Parathyroid adenoma (tissue), 2 donors: ENCODE measurements around the gene PRF1.

ENCODE experiments used
- H2AFZ ChIP-seq: fragments of 300-600 bp; sonication (generic); one replicate; pipeline ENCODE4 v1.7.0; 2017; ENCODE audit warnings: antibody characterized with exemption, mild to moderate bottlenecking
- H3K27ac ChIP-seq: fragments of 300-600 bp; sonication (generic); one replicate; pipeline ENCODE4 v1.7.0; 2017
- H3K27me3 ChIP-seq: fragments of 300-600 bp; sonication (generic); one replicate; pipeline ENCODE4 v1.7.0; 2017; ENCODE audit warnings: low read length; ENCODE audit not compliant: control insufficient read depth, insufficient read depth
- H3K36me3 ChIP-seq: fragments of 300-600 bp; sonication (generic); one replicate; pipeline ENCODE4 v1.7.0; 2017; ENCODE audit warnings: low read length; ENCODE audit not compliant: control insufficient read depth, insufficient read depth
- H3K4me1 ChIP-seq: fragments of 300-600 bp; sonication (generic); one replicate; pipeline ENCODE4 v1.7.0; 2017; ENCODE audit warnings: control low read depth
- H3K4me2 ChIP-seq: fragments of 300-600 bp; sonication (generic); one replicate; pipeline ENCODE4 v1.7.0; 2017; ENCODE audit warnings: low read length
- H3K4me3 ChIP-seq: fragments of 300-600 bp; sonication (generic); one replicate; pipeline ENCODE4 v1.7.0; 2017; ENCODE audit warnings: low read depth, low read length
- H3K79me2 ChIP-seq: fragments of 300-600 bp; sonication (generic); one replicate; pipeline ENCODE4 v1.7.0; 2017; ENCODE audit warnings: control low read depth
- H3K9ac ChIP-seq: fragments of 300-600 bp; sonication (generic); one replicate; pipeline ENCODE4 v1.7.0; 2017; ENCODE audit warnings: mild to moderate bottlenecking
- H3K9me3 ChIP-seq: fragments of 300-600 bp; sonication (generic); one replicate; pipeline ENCODE4 v1.7.0; 2017; ENCODE audit warnings: low read length; ENCODE audit not compliant: control insufficient read depth
- TF ChIP-seq, protein P1 (sequence below): fragments of 300-600 bp; sonication (generic); IDR thresholded peaks from one replicate; pipeline ENCODE4 v1.7.0; 2017; ENCODE audit warnings: antibody characterized with exemption, mild to moderate bottlenecking
- donor health status: primary hyperparathyroidism.

PRF1 gene

DNA sequence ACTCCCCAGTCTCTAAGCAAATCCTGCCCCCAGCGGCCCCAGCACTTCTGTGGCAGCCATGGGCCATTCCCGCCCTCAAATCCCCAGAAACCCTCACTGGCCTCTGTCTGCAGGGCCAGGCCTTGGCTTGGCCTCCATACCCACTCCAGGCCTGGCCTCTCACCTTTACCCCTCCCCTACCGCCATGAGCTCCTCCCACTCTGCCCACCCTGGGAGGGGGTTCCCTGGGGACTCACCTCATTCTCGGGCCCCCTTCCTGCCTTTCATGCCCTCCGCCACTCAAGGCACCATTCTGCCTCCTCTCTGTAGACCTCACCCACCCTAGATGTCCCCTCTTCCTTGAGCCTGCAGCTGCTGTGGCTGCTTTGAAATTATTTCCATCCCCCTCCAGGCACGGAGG, 41.0 kb downstream of the PRF1 start:
- TF ChIP-seq, protein P1, sequence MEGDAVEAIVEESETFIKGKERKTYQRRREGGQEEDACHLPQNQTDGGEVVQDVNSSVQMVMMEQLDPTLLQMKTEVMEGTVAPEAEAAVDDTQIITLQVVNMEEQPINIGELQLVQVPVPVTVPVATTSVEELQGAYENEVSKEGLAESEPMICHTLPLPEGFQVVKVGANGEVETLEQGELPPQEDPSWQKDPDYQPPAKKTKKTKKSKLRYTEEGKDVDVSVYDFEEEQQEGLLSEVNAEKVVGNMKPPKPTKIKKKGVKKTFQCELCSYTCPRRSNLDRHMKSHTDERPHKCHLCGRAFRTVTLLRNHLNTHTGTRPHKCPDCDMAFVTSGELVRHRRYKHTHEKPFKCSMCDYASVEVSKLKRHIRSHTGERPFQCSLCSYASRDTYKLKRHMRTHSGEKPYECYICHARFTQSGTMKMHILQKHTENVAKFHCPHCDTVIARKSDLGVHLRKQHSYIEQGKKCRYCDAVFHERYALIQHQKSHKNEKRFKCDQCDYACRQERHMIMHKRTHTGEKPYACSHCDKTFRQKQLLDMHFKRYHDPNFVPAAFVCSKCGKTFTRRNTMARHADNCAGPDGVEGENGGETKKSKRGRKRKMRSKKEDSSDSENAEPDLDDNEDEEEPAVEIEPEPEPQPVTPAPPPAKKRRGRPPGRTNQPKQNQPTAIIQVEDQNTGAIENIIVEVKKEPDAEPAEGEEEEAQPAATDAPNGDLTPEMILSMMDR: no peak
- Histone ChIP-seq H3K27me3 (no peaks in the 10 kb centered on the region), H3K79me2 (no peaks in the 10 kb centered on the region), H3K36me3 (no peaks in the 10 kb centered on the region), H3K9ac (no peak overlapping the region), H3K27ac (no peak overlapping the region), H3K9me3 (no peaks in the 10 kb centered on the region), H3K4me2 (no peak overlapping the region), H2AFZ (no peak overlapping the region), H3K4me1 (peaks cover 3% of the 10 kb centered on the region), H3K4me3 (no peak overlapping the region)

- H3K9ac ChIP-seq: no peak overlapping the region
- TF ChIP-seq, protein P1: no peak
- H3K27me3 ChIP-seq: no peaks in the 10 kb centered on the region
- no peaks in the 10 kb centered on the region for H3K9me3 ChIP-seq
- no peak overlapping the region for H3K27ac ChIP-seq
- H3K4me1 ChIP-seq: peaks cover 3% of the 10 kb centered on the region
- H2AFZ ChIP-seq: no peak overlapping the region
- H3K4me3 ChIP-seq: no peak overlapping the region
- no peak overlapping the region for H3K4me2 ChIP-seq
- no peaks in the 10 kb centered on the region for H3K36me3 ChIP-seq
- no peaks in the 10 kb centered on the region for H3K79me2 ChIP-seq
Measured at GRCh38 chr10:70561070-70561469, 41.5 kb downstream of the PRF1 start.

DNA sequence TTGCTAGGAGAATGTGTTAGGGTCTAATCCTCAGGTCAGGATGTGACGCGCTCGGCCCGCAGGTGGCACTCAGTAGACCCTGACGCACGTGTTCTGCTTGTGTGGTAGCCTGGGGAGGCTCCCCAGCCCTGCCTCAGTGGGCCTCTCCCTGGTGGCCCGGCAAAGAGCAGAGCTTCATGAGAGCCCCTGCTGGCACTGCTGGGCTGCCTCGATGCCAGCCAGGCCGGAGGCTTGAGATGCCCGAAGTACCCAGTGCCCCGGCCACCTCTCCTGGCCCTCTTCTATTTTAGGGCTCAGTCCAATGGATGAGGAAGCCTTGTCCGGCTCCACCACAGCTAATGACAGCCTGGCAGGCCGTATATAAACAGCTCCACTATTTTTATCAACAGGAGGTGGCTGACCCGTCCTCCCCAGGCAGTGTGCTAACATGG, 42.0 kb downstream of the PRF1 start:
- Histone ChIP-seq H3K4me2 (no peak overlapping the region), H3K9me3 (no peaks in the 10 kb centered on the region), H3K27ac (no peak overlapping the region), H3K36me3 (no peaks in the 10 kb centered on the region), H3K4me1 (peaks cover 3% of the 10 kb centered on the region), H3K9ac (no peak overlapping the region), H3K79me2 (no peaks in the 10 kb centered on the region), H2AFZ (no peak overlapping the region), H3K27me3 (no peaks in the 10 kb centered on the region), H3K4me3 (no peak overlapping the region)
- TF ChIP-seq, protein P1: no peak

- no peaks in the 10 kb centered on the region for H3K9me3 ChIP-seq
- H2AFZ ChIP-seq: no peak overlapping the region
- no peaks in the 10 kb centered on the region for H3K36me3 ChIP-seq
- H3K4me3 ChIP-seq: no peak overlapping the region
- H3K27ac ChIP-seq: no peak overlapping the region
- TF ChIP-seq, protein P1: no peak
- no peak overlapping the region for H3K4me2 ChIP-seq
- H3K9ac ChIP-seq: no peak overlapping the region
- no peaks in the 10 kb centered on the region for H3K27me3 ChIP-seq
- H3K79me2 ChIP-seq: no peaks in the 10 kb centered on the region
- peaks cover 3% of the 10 kb centered on the region for H3K4me1 ChIP-seq
Measured at GRCh38 chr10:70559861-70560260, 42.7 kb downstream of the PRF1 start.
